ENCODE results near the gene NTPCR.

DNA sequence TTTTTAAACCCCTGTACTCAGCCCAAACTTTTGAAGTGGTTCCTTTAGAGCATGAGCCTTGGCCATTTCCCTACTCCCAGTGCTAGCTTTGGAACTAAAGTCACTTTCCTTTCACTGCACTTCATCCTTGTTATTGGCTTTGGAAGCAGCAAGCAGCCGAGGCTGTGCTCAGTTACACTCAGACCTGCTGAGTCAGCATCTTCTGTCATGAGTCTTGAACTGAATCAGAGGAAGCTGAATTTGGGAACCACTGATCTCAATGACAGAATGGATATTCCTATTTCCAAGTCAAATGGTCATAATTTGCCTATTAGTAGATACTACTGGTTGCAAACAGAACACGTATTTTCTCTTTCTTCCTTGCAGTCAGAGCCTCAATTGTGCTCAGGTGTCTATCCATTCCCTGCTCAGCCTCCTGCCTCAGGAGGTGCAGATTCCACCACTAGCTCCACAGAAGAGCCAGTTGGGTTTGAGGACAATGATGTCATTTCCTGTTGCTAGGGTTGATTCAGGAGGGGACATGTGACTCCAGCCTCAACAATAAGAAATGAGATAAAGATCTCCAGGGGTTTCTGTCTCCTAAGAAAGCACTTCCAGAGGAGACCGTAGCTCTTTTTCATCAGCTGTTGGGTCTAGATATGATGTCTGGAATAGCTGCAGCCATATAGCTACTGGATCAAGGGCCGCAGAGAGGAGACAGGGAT is 44.9 kb upstream of the NTPCR start:
- TF ChIP-seq, protein P1, sequence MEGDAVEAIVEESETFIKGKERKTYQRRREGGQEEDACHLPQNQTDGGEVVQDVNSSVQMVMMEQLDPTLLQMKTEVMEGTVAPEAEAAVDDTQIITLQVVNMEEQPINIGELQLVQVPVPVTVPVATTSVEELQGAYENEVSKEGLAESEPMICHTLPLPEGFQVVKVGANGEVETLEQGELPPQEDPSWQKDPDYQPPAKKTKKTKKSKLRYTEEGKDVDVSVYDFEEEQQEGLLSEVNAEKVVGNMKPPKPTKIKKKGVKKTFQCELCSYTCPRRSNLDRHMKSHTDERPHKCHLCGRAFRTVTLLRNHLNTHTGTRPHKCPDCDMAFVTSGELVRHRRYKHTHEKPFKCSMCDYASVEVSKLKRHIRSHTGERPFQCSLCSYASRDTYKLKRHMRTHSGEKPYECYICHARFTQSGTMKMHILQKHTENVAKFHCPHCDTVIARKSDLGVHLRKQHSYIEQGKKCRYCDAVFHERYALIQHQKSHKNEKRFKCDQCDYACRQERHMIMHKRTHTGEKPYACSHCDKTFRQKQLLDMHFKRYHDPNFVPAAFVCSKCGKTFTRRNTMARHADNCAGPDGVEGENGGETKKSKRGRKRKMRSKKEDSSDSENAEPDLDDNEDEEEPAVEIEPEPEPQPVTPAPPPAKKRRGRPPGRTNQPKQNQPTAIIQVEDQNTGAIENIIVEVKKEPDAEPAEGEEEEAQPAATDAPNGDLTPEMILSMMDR (conservative IDR thresholded peaks at IDR 0.05; ENCODE audit: low read depth, low read length) = no peak
- TF ChIP-seq EZH2 (IDR thresholded peaks at IDR 0.05; ENCODE audit: borderline replicate concordance, low read depth, low read length, poor library complexity, severe bottlenecking) = no peak

All from A673 (cell line).